H1 (cell line): Measurements from ENCODE around the gene GP5. TPM values are rescaled to one million over a fixed set of nuclear protein-coding genes. Genes with fewer than 3 reads are reported as not detected.

ENCODE experiments used
- CTCF ChIA-PET: fragments of 300-600 bp; sonication (Branson Sonifier 250); formaldehyde crosslinking; loops from one replicate; lab custom pipeline; 2021; ENCODE audit not compliant: partially characterized antibody; lab: Charles Lee
- POLR2A ChIA-PET: fragments of 300-600 bp; sonication (Branson Sonifier 250); formaldehyde crosslinking; loops from one replicate; lab custom pipeline; 2021; ENCODE audit warnings: inconsistent platforms; ENCODE audit not compliant: partially characterized antibody; lab: Charles Lee
- DNase-seq, 2 experiments: peaks; one replicate each; pipeline versions ENCODE4 v3.0.0 to v3.0.0-alpha.2; 2010 to 2022; ENCODE audit warnings: low spot score in 2 of 2, low read depth in 1 of 2, mixed read lengths in 1 of 2
- FAIRE-seq: peaks from 2 replicates; lab custom pipeline; 2011; peaks lifted over from hg19 to GRCh38; lab: Jason Lieb, UNC
- H2AFZ ChIP-seq: 2 replicates; pipeline ENCODE4 v1.8.1; 2012; ENCODE audit warnings: low read length, inconsistent platforms
- H2AK5ac ChIP-seq: 2 replicates; pipeline ENCODE4 v1.6.1; 2013; ENCODE audit warnings: low read depth, low read length
- H2BK120ac ChIP-seq: replicated peaks from 2 replicates; pipeline ENCODE3; 2013; ENCODE audit warnings: low read depth, low read length, inconsistent platforms
- H2BK12ac ChIP-seq: 2 replicates; pipeline ENCODE4 v1.6.1; 2013; ENCODE audit warnings: low read depth, low read length
- H2BK15ac ChIP-seq: 2 replicates; pipeline ENCODE4 v1.6.1; 2013; ENCODE audit warnings: low read length
- H2BK20ac ChIP-seq: 2 replicates; pipeline ENCODE4 v1.6.1; 2013; ENCODE audit warnings: low read length
- H2BK5ac ChIP-seq: 2 replicates; pipeline ENCODE4 v1.6.1; 2013; ENCODE audit warnings: low read depth, low read length
- H3K14ac ChIP-seq: 2 replicates; pipeline ENCODE4 v1.6.1; 2013; ENCODE audit warnings: inconsistent platforms; ENCODE audit not compliant: insufficient read length
- H3K18ac ChIP-seq: 2 replicates; pipeline ENCODE4 v1.6.1; 2013; ENCODE audit warnings: low read length; ENCODE audit errors: extremely low read depth
- H3K23ac ChIP-seq: 2 replicates; pipeline ENCODE4 v1.6.1; 2013; ENCODE audit warnings: inconsistent platforms; ENCODE audit not compliant: insufficient read length
- H3K23me2 ChIP-seq: 2 replicates; pipeline ENCODE4 v1.6.1; 2013; ENCODE audit warnings: low read depth, low read length
- H3K27ac ChIP-seq: 2 replicates; pipeline ENCODE4 v1.6.1; 2011; ENCODE audit warnings: low read depth, low read length, inconsistent platforms
- H3K27me3 ChIP-seq, 4 experiments: replicated peaks in 1 of 4; 1 replicate in 1 of 4; 2 replicates in 3 of 4; pipeline versions ENCODE4 v1.6.1 to v1.8.1; 2011 to 2013; ENCODE audit warnings: low read length in 3 of 4, mild to moderate bottlenecking in 3 of 4, inconsistent platforms in 2 of 4, mixed read lengths in 2 of 4, moderate library complexity in 1 of 4; ENCODE audit not compliant: control insufficient read depth in 3 of 4, insufficient read depth in 3 of 4; ENCODE audit errors: extremely low read depth in 1 of 4
- H3K36me3 ChIP-seq, 4 experiments: 2 replicates each; pipeline versions ENCODE4 v1.6.1 to v1.8.1; 2011 to 2013; ENCODE audit warnings: mild to moderate bottlenecking in 4 of 4, low read length in 3 of 4, moderate library complexity in 2 of 4, control low read depth in 1 of 4, inconsistent platforms in 1 of 4; ENCODE audit not compliant: insufficient read depth in 4 of 4, control insufficient read depth in 2 of 4
- H3K4ac ChIP-seq: replicated peaks from 2 replicates; pipeline ENCODE3; 2013; ENCODE audit warnings: low read length, low read depth, mixed read lengths, inconsistent platforms; ENCODE audit not compliant: insufficient read length
- H3K4me1 ChIP-seq, 4 experiments: replicated peaks in 1 of 4; 1 replicate in 1 of 4; 2 replicates in 3 of 4; pipeline versions ENCODE4 v1.6.1 to v1.8.1; 2011 to 2013; ENCODE audit warnings: low read length in 3 of 4, inconsistent platforms in 2 of 4, mixed read lengths in 1 of 4; ENCODE audit not compliant: insufficient read depth in 4 of 4, control insufficient read depth in 3 of 4
- H3K4me2 ChIP-seq, 2 experiments: 2 replicates each; pipeline versions ENCODE4 v1.6.1 to v1.8.1; 2011 to 2013; ENCODE audit warnings: low read depth in 2 of 2, low read length in 2 of 2, control low read depth in 1 of 2, inconsistent platforms in 1 of 2, mild to moderate bottlenecking in 1 of 2; ENCODE audit not compliant: insufficient read depth in 1 of 2
- H3K4me3 ChIP-seq, 4 experiments: fragments of 200-600, 300-600 bp in 1 of 4; sonication (generic), shearing (Covaris generic), sonication (Bioruptor Twin) in 1 of 4; 2 replicates each; pipeline versions ENCODE4 v1.5.1 to v1.8.1; 2011 to 2016; ENCODE audit warnings: low read length in 4 of 4, low read depth in 3 of 4, control low read depth in 2 of 4, inconsistent platforms in 2 of 4, mild to moderate bottlenecking in 2 of 4, mixed read lengths in 1 of 4, moderate library complexity in 1 of 4; ENCODE audit not compliant: insufficient read depth in 2 of 4; ENCODE audit errors: extremely low read depth in 1 of 4
- H3K56ac ChIP-seq: replicated peaks from 2 replicates; pipeline ENCODE3; 2013; ENCODE audit warnings: low read depth, mild to moderate bottlenecking, mixed read lengths, low read length, inconsistent platforms; ENCODE audit not compliant: insufficient read length
- H3K79me1 ChIP-seq: 2 replicates; pipeline ENCODE4 v1.6.1; 2013; ENCODE audit warnings: low read depth, low read length, control low read depth
- H3K79me2 ChIP-seq, 2 experiments: 2 replicates each; pipeline versions ENCODE4 v1.6.1 to v1.8.1; 2012 to 2013; ENCODE audit warnings: low read length in 2 of 2, mild to moderate bottlenecking in 2 of 2, inconsistent platforms in 1 of 2; ENCODE audit not compliant: insufficient read depth in 2 of 2, control insufficient read depth in 1 of 2
- H3K9ac ChIP-seq, 4 experiments: replicated peaks in 1 of 4; 1 replicate in 1 of 4; 2 replicates in 3 of 4; pipeline versions ENCODE4 v1.6.1 to v1.8.1; 2011 to 2013; ENCODE audit warnings: low read depth in 3 of 4, low read length in 3 of 4, control low read depth in 2 of 4, mild to moderate bottlenecking in 2 of 4, moderate library complexity in 2 of 4, inconsistent platforms in 1 of 4; ENCODE audit errors: extremely low read depth in 1 of 4
- H3K9me3 ChIP-seq, 2 experiments: 2 replicates each; pipeline versions ENCODE4 v1.6.1 to v1.8.1; 2012 to 2013; ENCODE audit warnings: mild to moderate bottlenecking in 2 of 2, moderate library complexity in 2 of 2, control low read depth in 1 of 2, inconsistent platforms in 1 of 2, low read depth in 1 of 2, low read length in 1 of 2, mixed read lengths in 1 of 2; ENCODE audit not compliant: insufficient read depth in 2 of 2
- H4K20me1 ChIP-seq, 2 experiments: replicated peaks in 1 of 2; 2 replicates each; pipeline versions ENCODE3 to v1.8.1; 2011 to 2013; ENCODE audit warnings: inconsistent platforms in 2 of 2, low read length in 2 of 2, mild to moderate bottlenecking in 1 of 2; ENCODE audit not compliant: insufficient read depth in 2 of 2, control insufficient read depth in 1 of 2
- H4K5ac ChIP-seq: 2 replicates; pipeline ENCODE4 v1.6.1; 2013; ENCODE audit warnings: low read length, low read depth, mixed read lengths, inconsistent platforms; ENCODE audit not compliant: insufficient read length
- H4K8ac ChIP-seq: 2 replicates; pipeline ENCODE4 v1.8.0; 2013; ENCODE audit warnings: mild to moderate bottlenecking, moderate library complexity, low read length, inconsistent platforms; ENCODE audit not compliant: insufficient read depth; ENCODE audit errors: extremely low read depth
- H4K91ac ChIP-seq: replicated peaks from 2 replicates; pipeline ENCODE3; 2013; ENCODE audit warnings: low read length, mixed read lengths, inconsistent platforms; ENCODE audit not compliant: insufficient read length
- WGBS, 2 experiments: shearing (Covaris generic) in 1 of 2; methylation state at CpG; one replicate each; pipeline versions ENCODE4 v1.1.6 to v1.1.7; 2013 to 2015; ENCODE audit warnings: low lambda C conversion rate in 2 of 2, mixed read lengths in 2 of 2, inconsistent platforms in 1 of 2, low coverage in 1 of 2, missing lambda C conversion rate in 1 of 2; ENCODE audit not compliant: insufficient replicate concordance in 2 of 2, insufficient coverage in 1 of 2, insufficient read length in 1 of 2; ENCODE audit errors: extremely low coverage in 1 of 2, missing lambda C conversion rate in 1 of 2; 5-methylcytosine and 5-hydroxymethylcytosine counted together
- polyA plus RNA-seq, 7 experiments: library from polyadenylated mRNA; depleted of rRNA in 3 of 7; stranded (reverse) in 5 of 7; unstranded in 2 of 7; fragments of >200 nt in 5 of 7; fragments of 200-250 nt in 2 of 7; gene quantifications; 1 replicate in 5 of 7; 2 replicates in 1 of 7; 4 replicates in 1 of 7; pipeline versions ENCODE4 v1.2.1 to v1.2.3, GENCODE V29; 2011 to 2013; ENCODE audit warnings: missing spikeins in 2 of 7, mixed read lengths in 2 of 7
- total RNA-seq: library from RNA; stranded (reverse); fragmentation: NEBNext Ultra II Directional; extraction: Animal tissue kit (Norgen Biotek cat#: 25700); gene quantifications from 2 replicates; pipeline ENCODE4 v1.2.1, GENCODE V29; 2021
- TF ChIP-seq, protein P1 (sequence below): IDR thresholded peaks from 2 replicates; pipeline ENCODE4 v1.6.1; 2012; ENCODE audit warnings: inconsistent platforms
- TF ChIP-seq, protein P2 (sequence below): IDR thresholded peaks from 2 replicates; pipeline ENCODE4 v1.6.1; 2012; ENCODE audit warnings: inconsistent platforms

The GP5 gene
- total and polyA plus RNA-seq, 2 of the 8 experiments (the other 6 are each of a cell fraction or from before 2014, with no cell fraction given) = 0.13 to 0.14 TPM

- Histone ChIP-seq H3K9ac (no peak overlapping the region), H3K4me2 (no peak overlapping the region), H2BK120ac (no peak overlapping the region), H2AK5ac (no peak overlapping the region), H4K20me1 (no peaks in the 10 kb centered on the region), H2BK5ac (0 out of 2 replicates have a peak overlapping the region, but pooled peaks have one; percentile 21), H3K23me2 (no peaks in the 10 kb centered on the region), H3K27ac (no peak overlapping the region), H2BK12ac (no peak overlapping the region), H2AFZ (no peak overlapping the region), H3K56ac (no peak overlapping the region), H2BK15ac (no peak overlapping the region), H3K79me2 (no peaks in the 10 kb centered on the region), H3K4ac (no peak overlapping the region), H3K79me1 (no peaks in the 10 kb centered on the region), H4K91ac (no peak overlapping the region), H3K14ac (no peak overlapping the region), H3K4me1 (peaks cover 0 to 10% (median 6%) of the 10 kb centered on the region in 4 experiments; a peak in 6 of 7 replicates), H3K9me3 (no peaks in the 10 kb centered on the region), H3K36me3 (no peaks in the 10 kb centered on the region), H3K27me3 (no peaks in the 10 kb centered on the region; a peak in 1 of 7 replicates), H4K5ac (no peak overlapping the region), H3K4me3 (no peak overlapping the region; a peak in 1 of 8 replicates), H3K18ac (no peak overlapping the region), H4K8ac (no peak overlapping the region), H3K23ac (no peak overlapping the region), H2BK20ac (peak overlapping the region; percentile 80; the same call in 1 of the 2 replicates)
- FAIRE-seq (peak; percentile 13), DNase-seq (peak in 1 of 2 experiments; percentile 45)
- TF ChIP-seq, protein P1, sequence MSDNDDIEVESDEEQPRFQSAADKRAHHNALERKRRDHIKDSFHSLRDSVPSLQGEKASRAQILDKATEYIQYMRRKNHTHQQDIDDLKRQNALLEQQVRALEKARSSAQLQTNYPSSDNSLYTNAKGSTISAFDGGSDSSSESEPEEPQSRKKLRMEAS = 0 out of 2 replicates have a peak, but pooled peaks have one; percentile 15
- TF ChIP-seq, protein P2, sequence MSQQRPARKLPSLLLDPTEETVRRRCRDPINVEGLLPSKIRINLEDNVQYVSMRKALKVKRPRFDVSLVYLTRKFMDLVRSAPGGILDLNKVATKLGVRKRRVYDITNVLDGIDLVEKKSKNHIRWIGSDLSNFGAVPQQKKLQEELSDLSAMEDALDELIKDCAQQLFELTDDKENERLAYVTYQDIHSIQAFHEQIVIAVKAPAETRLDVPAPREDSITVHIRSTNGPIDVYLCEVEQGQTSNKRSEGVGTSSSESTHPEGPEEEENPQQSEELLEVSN = no peak
- ChIA-PET CTCF (interaction anchor here (0.6 to 1.8 kb wide), 5 partner anchors 12 to 291 kb away, joined by 3 to 6 read pairs (median 4); no protein-coding TSS in a partner anchor), POLR2A (interaction anchor here (0.9 to 2.0 kb wide), 3 partner anchors 12 to 19 kb away, joined by 3 to 8 read pairs (median 6); partner anchors contain the start of gene LRRC15)
- 85% methylated on average over 18 of the region's 20 CpGs; no CpG with 5 or more reads in 1 of the 2 experiments for WGBS, 2 experiments
Observed at GRCh38 chr3:194382196-194382891, 16.7 kb downstream of the GP5 start.
